SK-N-SH treated with all-trans-retinoic acid at 6 μM for 48 hours (cell line): ENCODE data around the gene PCSK5.

ENCODE experiments used
- CREB5 ChIP-seq: fragments of 250-450 bp; sonication (Bioruptor Pico); IDR thresholded peaks from 2 replicates; pipeline ENCODE4 v1.5.1; 2020; ENCODE audit warnings: low read depth, mild to moderate bottlenecking, moderate library complexity
- ESRRG ChIP-seq: fragments of 250-450 bp; sonication (Bioruptor Pico); IDR thresholded peaks from 2 replicates; pipeline ENCODE4 v1.6.1; 2021; ENCODE audit warnings: mild to moderate bottlenecking
- ISL1 ChIP-seq: fragments of 250-450 bp; sonication (Bioruptor Pico); IDR thresholded peaks from 2 replicates; pipeline ENCODE4 v2.1.2; 2022; ENCODE audit warnings: mild to moderate bottlenecking, moderate library complexity
- OSR1 ChIP-seq: fragments of 250-450 bp; sonication (Bioruptor Pico); IDR thresholded peaks from 2 replicates; pipeline ENCODE4 v1.8.0; 2022; ENCODE audit warnings: moderate library complexity, mild to moderate bottlenecking, inconsistent platforms
- PATZ1 ChIP-seq: fragments of 250-450 bp; sonication (Bioruptor Pico); IDR thresholded peaks from 2 replicates; pipeline ENCODE4 v1.8.0; 2020; ENCODE audit warnings: mild to moderate bottlenecking, moderate library complexity, borderline replicate concordance
- RARB ChIP-seq: fragments of 250-450 bp; sonication (Bioruptor Pico); IDR thresholded peaks from 2 replicates; pipeline ENCODE4 v1.8.0; 2021; ENCODE audit warnings: mild to moderate bottlenecking, moderate library complexity
- TSHZ2 ChIP-seq: fragments of 250-450 bp; sonication (Bioruptor Pico); IDR thresholded peaks from 2 replicates; pipeline ENCODE4 v1.5.0; 2020; ENCODE audit warnings: mild to moderate bottlenecking, moderate library complexity
- ZC3H10 ChIP-seq: fragments of 250-450 bp; sonication (Bioruptor Pico); IDR thresholded peaks from 2 replicates; pipeline ENCODE4 v1.5.1; 2021; ENCODE audit warnings: mild to moderate bottlenecking, moderate library complexity
- ZFP3 ChIP-seq: fragments of 250-450 bp; sonication (Bioruptor Pico); IDR thresholded peaks from 2 replicates; pipeline ENCODE4 v1.5.0; 2020; ENCODE audit warnings: mild to moderate bottlenecking, moderate library complexity
- ZNF70 ChIP-seq: fragments of 450-650 bp; formaldehyde crosslinking; IDR thresholded peaks from 2 replicates; pipeline ENCODE4 v1.5.0; 2020; ENCODE audit warnings: mild to moderate bottlenecking, moderate library complexity
- ZNF8 ChIP-seq: fragments of 450-650 bp; formaldehyde crosslinking; IDR thresholded peaks from 2 replicates; pipeline ENCODE4 v1.5.0; 2020; ENCODE audit warnings: mild to moderate bottlenecking, moderate library complexity

GRCh38 chr9:76371901-76372300 is 481.4 kb downstream of the PCSK5 start:
- no peak for TF ChIP-seq RARB (CRISPR knock-in tag)
- TF ChIP-seq PATZ1 (CRISPR knock-in tag) = no peak
- no peak for TF ChIP-seq ISL1 (CRISPR knock-in tag)
- TF ChIP-seq CREB5 (CRISPR knock-in tag) = no peak
- TF ChIP-seq TSHZ2 (CRISPR knock-in tag) = no peak
- no peak for TF ChIP-seq OSR1
- TF ChIP-seq ZNF8 = no peak
- no peak for TF ChIP-seq ESRRG
- no peak for TF ChIP-seq ZNF70 (CRISPR knock-in tag)
- no peak for TF ChIP-seq ZC3H10 (CRISPR knock-in tag)
- TF ChIP-seq ZFP3 (CRISPR knock-in tag) = no peak
